ENCODE results near the gene C19orf47. TPM values are rescaled to one million over a fixed set of nuclear protein-coding genes. Genes with fewer than 3 reads are reported as not detected.

Gene C19orf47
- total RNA-seq, 4 donors from 2014 or later: 10.0 to 14.1 (median 11.7) TPM

DNA sequence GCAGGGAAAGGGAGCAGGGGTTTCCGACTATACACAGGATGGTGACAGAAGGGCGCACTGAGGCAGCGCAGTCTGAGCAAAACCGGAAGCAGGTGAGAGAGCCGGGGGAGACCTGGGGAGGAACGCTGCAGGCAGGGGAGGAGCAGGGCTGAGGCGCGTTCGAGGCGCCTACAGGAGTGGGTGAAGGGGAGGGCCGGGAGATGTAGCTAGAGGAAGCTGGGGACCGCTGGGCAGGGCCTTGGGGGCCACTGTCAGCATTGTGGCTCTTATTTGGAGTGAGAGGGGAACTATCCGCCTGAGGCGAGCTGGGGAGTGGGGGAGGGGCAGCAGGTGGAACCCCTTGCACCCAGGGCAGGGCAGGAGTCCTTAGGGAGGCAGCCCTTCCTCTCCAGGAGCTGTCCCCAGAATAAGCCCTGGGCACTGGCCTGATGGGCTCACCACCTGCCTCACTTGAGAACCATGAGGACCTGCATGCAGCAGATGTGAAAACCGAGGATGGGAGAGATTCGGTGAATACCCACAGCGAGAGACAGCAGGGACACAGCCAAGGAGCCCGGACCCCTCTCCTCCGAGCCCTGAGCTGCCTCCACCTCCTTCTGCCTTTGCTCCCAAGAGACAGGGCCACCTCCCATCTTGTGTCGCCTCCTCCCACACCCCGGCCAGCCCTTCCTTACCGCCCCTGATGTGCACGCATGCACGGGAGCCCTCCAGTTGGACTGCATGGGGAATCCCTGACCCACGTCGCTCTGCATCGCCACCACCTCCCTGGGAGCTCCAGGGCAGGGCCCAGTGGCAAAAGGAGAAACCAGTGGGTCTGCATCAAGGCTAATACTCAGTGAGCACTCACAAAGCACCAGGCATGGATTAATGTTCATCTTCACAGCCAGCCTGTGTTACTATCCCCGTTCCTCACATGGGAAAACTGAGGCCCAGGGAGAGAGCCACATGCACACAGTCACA, 73.3 kb downstream of the C19orf47 start:
- TF ChIP-seq, protein P1, sequence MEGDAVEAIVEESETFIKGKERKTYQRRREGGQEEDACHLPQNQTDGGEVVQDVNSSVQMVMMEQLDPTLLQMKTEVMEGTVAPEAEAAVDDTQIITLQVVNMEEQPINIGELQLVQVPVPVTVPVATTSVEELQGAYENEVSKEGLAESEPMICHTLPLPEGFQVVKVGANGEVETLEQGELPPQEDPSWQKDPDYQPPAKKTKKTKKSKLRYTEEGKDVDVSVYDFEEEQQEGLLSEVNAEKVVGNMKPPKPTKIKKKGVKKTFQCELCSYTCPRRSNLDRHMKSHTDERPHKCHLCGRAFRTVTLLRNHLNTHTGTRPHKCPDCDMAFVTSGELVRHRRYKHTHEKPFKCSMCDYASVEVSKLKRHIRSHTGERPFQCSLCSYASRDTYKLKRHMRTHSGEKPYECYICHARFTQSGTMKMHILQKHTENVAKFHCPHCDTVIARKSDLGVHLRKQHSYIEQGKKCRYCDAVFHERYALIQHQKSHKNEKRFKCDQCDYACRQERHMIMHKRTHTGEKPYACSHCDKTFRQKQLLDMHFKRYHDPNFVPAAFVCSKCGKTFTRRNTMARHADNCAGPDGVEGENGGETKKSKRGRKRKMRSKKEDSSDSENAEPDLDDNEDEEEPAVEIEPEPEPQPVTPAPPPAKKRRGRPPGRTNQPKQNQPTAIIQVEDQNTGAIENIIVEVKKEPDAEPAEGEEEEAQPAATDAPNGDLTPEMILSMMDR (IDR thresholded peaks at IDR 0.05): no peak
- TF ChIP-seq POLR2A (IDR thresholded peaks at IDR 0.05): no peak
- no peak overlapping the region for H3K27ac ChIP-seq
- WGBS, 2 donors: 68 to 69% methylated on average over 18 to 27 of the region's 28 CpGs
- H3K4me3 ChIP-seq: no peak overlapping the region
- DNase-seq: no peak
- intact Hi-C loops (cut with DNase I): no loop called here
- H3K4me1 ChIP-seq: peaks cover 8 to 71% (median 36%) of the 10 kb centered on the region in 3 donors
- H3K9me3 ChIP-seq: no peaks in the 10 kb centered on the region
- H3K27me3 ChIP-seq: no peaks in the 10 kb centered on the region
- peaks cover 0 to 22% (median 0%) of the 10 kb centered on the region in 3 donors for H3K36me3 ChIP-seq

DNA sequence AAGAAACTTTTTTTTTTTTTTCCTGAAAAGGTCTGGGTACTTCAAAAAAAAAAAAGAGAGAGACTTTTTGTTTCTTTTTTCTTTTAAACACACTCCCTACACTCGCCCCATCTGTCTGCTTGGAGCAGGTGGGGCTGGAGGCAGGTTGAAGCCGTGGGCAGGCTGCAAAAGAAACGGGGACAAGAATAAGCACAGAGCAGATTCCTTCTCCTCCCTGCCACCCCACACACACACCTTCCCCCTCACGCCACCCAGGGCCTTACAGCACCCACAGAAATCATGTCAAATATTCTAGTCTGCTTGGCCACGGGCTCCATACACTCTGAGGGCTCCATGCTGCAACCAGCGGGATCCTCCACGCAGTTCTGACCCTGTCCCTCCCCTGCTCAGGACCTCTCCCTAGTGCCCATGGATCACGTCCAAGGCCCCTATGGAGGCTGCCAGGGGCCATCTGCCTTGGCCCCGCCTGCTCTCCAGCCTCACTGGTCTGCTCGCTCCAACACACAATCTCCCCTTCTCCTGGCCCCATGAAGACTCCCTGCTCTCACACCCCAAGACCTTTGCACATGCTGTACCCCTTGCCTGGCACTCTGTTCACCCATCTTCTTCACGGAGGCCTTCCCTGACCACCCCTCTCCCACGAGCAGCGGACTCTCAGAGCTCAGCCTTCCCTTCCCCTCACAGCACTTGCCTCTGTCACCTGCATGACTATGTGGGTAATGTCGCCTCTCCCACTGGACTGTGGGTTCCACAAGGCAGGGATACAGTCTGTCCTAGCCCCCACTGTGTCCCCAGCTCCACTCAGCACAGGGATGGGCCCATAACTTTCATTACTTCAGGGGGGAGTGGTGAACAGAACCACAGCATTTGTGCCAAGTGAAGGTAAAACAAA, 74.5 kb downstream of the C19orf47 start:
- H3K36me3 ChIP-seq: peaks cover 0 to 30% (median 0%) of the 10 kb centered on the region in 3 donors
- intact Hi-C loops (cut with DNase I): no loop called here
- no peak overlapping the region for H3K27ac ChIP-seq
- DNase-seq: no peak
- TF ChIP-seq, protein P1 (IDR thresholded peaks at IDR 0.05): no peak
- no peak for TF ChIP-seq POLR2A (IDR thresholded peaks at IDR 0.05)
- no peaks in the 10 kb centered on the region for H3K9me3 ChIP-seq
- H3K4me3 ChIP-seq: no peak overlapping the region
- H3K27me3 ChIP-seq: no peaks in the 10 kb centered on the region
- WGBS, 2 donors: 55 to 63% methylated on average over 10 to 13 of the region's 14 CpGs
- H3K4me1 ChIP-seq: peaks cover 4 to 59% (median 24%) of the 10 kb centered on the region in 3 donors

GRCh38 chr19:40272261-40272660, 75.9 kb downstream of the C19orf47 start:
- intact Hi-C loops (cut with DNase I): no loop called here
- Histone ChIP-seq H3K27ac (no peak overlapping the region), H3K4me1 (peaks cover 4 to 58% (median 10%) of the 10 kb centered on the region in 3 donors), H3K4me3 (no peak overlapping the region), H3K9me3 (no peaks in the 10 kb centered on the region), H3K36me3 (peaks cover 0 to 40% (median 0%) of the 10 kb centered on the region in 3 donors), H3K27me3 (no peaks in the 10 kb centered on the region)
- no peak for DNase-seq
- no peak for TF ChIP-seq POLR2A (IDR thresholded peaks at IDR 0.05)
- TF ChIP-seq, protein P1 (IDR thresholded peaks at IDR 0.05): no peak
- WGBS, 2 donors: 93 to 95% methylated on average over 10 to 13 of the region's 14 CpGs

GRCh38 chr19:40271706-40272105, 76.5 kb downstream of the C19orf47 start:
- Histone ChIP-seq H3K4me3 (no peak overlapping the region), H3K27ac (no peak overlapping the region), H3K4me1 (peaks cover 4 to 58% (median 10%) of the 10 kb centered on the region in 3 donors), H3K36me3 (peaks cover 0 to 41% (median 0%) of the 10 kb centered on the region in 3 donors), H3K9me3 (no peaks in the 10 kb centered on the region), H3K27me3 (no peaks in the 10 kb centered on the region)
- DNase-seq: no peak
- WGBS, 2 donors: 84 to 96% methylated on average over 4 of the region's 4 CpGs
- TF ChIP-seq POLR2A (IDR thresholded peaks at IDR 0.05): no peak
- TF ChIP-seq, protein P1 (IDR thresholded peaks at IDR 0.05): no peak
- intact Hi-C loops (cut with DNase I): no loop called here

All from esophagus squamous epithelium (tissue), 5 donors.